ENCODE results near the gene TNFRSF13B.
"Not testable (repeated sequence)": the region's sequence is repeated elsewhere in the genome, so short reads cannot be mapped to it uniquely, and the experiment has no call there.

TNFRSF13B gene

DNA sequence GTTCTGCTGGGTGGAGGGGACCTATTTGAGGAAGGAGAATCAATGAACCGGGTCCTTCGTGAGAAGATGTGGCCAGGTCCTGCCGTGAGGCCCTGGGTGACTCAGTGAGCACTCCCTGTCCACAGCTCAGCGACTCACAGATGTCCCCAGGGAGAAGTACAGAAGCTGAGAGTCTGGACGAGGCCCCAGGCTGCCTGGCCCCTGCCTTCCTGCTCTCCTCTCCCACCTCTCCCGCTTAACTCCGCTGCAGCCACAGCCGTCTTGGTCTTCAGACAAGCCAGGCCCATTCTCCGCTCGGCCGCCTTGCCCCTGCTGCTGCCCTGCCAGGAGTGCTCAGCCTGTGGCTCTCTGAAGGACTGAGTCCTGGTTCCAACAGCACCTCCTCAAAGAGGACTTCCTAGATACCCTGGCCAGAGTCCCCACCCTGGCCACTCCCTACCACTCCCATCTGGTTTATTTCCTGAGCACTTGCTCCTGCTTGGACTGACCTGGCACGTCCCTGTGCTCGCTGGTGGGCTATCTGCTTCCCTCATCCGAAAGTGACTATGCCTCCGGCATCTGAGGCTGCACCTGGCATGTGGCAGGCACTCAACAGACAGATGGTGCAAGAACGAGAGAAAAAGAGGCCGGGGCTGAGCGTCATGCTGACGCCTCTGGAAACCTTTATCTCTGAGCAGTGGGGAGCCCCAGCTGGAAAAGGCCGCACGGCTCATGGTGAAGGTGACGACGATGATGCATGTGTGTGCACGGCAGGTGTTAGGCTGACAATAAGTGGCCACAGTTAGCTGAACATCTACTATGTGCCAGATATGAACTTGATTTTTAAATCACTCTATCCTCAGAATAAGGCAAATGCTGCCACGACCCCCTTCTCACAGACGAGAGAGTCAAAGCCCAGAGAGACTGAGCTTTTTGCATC is 9.2 kb upstream of the TNFRSF13B start:
- FAIRE-seq: no peak

DNA sequence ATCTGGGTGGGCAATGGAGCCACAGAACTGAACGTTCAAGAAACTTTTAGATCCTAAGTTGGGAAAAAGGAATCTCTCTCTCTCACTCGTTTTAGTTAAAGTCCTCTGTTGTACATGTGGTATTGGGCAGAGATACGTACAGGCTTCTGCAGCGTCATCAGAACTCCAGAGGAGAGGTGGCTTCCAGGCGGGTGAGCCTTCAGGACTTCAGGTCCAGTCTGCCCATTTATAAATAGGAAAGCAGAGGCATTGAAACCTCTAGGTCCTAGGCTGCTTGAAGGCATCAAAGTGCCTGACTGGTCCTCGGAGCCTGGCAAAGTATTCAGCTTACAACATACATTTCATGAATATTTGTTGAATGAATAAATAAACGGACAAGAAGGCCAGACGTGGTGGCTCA is 8.1 kb upstream of the TNFRSF13B start:
- no peak for FAIRE-seq

DNA sequence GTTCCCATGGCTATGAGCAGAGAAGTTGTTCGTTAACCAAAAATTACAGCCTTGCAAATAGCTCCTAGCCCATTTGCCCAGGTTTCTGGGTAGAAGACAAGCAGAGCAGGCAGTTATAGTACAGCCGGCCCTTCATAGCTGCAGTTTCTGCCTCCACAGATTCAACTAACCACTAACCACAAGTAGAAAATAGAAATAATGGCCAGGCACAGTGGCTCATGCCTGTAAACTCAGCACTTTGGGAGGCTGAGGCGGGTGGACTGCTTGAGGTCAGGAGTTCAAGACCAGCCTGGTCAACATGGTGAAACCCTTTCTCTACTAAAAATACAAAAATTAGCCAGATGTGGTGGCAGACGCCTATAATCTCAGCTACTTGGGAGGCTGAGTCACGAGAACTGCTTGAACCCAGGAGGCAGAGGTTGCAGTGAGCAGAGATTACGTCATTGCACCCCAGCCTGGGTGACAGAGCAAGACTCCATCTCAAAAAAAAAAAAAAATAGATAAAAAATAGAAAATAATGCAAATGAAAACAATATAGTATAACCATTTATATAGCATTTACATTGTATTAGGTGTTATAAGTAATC is 7.4 kb upstream of the TNFRSF13B start:
- FAIRE-seq: not testable (repeated sequence)

DNA sequence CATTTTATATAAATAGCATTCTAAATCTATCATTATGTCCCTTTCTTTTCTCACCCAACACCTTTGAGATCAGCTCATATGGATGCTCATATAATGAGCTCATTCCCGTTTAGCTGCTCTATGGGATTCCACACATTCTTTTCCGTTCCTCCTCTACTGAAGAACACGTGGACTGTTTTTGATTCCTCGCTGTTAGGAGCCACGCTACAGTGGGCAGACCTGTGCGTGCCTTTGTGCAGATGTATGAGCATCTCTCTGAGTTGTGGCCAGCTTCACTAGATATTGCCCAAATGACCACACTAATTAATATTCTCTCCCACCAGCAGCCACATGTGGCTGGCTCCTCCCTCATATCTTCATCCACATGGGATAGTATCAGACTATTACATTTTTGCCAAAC is 6.0 kb upstream of the TNFRSF13B start:
- FAIRE-seq: no peak

DNA sequence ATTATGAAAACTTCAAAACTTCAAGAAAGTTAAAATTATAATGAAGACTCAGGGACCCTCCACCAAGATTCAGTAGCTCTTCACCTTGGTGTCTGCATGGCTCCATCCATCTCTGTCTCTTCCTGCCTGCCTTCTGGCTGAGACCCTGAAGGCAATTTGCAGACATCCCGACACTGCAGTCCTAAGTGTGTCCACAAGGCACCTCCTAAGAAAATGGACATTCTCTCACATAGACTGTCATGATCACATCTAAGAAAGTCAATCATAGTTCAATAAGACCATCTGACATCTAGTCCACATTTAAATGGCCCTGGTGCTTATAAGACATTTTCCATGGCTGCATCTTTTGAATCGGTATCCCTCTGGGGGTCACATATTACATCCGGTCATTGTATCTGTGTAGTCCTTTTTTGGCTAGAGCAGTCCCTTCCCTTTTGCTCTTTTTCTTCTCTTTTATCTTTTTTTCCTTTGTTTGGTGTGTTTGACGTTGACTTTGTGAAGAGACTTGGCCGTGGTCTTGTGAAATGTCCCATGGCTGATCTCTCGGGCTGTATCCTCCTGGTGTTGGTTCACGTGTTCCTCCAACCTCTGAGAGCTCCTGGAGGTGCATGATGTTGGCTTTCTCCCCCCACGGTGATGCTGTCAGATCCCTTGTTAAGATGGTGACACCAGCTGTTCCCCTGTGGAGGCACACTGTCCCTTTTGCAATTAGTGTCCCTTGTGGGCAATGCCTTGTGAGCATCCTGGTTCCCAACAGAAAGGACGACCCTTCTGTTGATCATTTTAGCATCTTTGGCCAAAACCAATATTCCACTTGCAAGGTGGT is 5.0 kb upstream of the TNFRSF13B start:
- FAIRE-seq: no peak

DNA sequence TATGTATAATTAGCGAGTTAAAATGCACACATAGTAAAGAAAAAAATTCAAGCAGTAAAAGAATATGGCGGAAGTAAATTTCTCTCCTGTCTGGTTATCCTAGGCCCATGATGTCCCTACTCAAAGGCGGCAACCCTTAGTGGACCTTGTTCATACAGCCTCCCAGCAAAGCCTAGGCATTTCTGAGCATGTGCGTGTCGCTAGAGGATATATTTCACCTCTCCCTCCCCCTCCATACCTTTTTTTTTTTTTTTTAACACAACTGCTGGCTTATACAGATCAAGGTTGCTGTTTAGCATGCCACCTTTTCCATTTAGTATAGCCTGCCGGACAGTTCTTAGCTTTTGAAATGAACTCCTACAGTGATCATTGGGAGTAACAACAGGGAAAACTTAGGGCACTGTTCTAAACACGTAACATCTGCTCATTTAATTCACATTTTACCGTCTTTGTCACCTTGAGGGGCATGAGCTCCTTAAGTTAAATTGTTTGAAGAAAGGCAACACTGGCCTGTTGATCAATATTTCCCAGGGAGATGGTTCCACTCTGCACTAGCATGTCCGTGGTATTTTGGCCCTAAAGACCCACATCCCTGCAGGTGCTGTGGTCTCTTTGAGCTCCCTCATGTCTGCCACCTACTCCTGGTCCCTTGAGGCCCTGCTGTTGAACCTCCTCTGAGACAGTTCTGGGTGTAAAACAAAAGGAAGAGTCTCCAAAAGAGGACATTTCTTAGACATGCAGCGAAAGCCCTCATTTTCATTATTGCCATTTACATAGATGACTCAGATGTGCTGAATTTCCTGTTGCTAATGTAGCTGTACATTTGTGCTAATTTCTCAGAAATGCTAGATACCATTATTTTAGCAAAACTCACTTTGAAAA is 4.1 kb upstream of the TNFRSF13B start:
- no peak for FAIRE-seq

DNA sequence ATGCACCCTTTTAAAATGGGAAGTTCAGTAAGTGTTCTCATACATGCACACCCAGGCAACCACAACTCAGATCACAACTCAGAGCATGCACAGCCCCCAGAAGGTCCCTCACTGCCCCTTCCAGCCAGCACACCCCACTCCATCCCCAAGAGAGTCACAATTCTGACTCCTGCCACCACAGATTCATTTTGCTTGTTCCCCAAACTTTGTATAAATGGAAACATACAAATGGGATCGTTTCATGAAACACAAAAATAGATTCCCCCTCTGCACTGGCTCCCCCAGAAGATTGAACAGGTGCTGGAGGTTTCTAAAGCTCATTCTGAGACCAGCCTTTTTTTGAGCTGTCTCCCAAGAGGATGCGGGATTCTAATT is 3.3 kb upstream of the TNFRSF13B start:
- FAIRE-seq: no peak

DNA sequence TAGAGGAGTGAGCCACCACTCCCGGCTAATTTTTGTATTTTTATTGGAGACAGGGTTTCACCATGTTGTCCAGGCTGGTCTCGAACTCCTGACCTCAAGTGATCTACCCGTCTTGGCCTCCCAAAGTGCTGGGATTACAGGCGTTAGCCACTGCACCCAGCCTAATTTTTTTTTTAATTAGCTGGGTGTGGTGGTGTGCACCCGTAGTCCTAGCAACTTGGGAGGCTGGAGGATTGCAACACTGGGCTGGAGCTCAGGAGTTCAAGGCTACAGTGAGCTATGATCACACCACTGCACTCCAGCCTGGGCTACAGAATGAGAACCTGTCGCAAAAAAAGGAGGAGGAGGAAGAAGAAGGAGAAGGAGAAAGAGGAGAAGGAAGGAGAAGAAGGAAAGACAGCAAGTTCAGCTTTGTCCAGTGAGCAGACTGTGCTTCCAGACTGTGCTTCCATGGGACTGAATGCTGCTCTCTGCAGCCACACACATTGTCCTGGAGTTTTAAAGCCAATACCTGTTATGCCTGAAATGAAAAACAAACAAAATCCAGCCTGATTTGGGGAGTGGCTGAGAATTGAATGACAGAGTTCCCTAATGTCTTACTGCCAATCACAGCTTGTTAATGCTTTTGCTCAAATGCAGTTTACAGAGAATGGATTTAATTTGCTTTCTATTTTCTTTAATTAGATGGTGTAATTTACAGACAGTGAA is 2.8 kb upstream of the TNFRSF13B start:
- no peak for FAIRE-seq

DNA sequence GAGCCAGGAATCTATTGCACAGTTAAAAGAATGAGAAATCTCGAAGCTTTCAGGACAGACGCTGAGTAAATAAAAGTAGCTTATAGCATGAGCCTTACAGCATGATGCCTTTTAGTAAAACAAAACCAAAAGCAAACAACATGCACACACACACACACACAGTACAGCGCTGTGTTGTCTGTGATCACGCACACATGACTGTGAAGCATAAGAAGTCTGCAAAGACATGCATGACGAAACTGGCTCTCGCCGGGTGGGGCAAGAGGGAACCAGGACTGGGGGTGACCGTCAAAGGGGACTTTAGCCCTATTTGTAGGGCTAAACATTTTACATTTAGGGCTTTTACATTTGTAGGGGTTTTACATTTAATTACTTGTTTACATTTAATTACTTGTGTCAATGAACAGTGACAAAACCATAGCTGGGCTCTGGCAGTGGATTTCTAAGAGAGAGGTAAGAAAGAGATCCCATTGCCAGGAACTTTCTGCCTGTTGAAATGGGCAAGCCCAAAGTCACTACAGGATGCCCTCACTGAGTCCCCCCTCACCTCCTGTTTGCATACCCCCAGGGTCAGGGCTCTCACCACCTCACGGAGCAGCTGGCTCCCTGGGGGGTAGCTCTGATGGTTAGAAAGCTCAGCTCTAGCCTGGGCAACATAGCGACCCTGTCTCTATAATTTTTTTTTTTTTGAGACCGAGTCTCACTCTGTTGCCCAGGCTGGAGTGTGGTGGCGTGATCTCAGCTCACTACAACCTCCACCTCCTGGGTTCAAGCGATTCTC is 2.0 kb upstream of the TNFRSF13B start:
- FAIRE-seq: no peak

DNA sequence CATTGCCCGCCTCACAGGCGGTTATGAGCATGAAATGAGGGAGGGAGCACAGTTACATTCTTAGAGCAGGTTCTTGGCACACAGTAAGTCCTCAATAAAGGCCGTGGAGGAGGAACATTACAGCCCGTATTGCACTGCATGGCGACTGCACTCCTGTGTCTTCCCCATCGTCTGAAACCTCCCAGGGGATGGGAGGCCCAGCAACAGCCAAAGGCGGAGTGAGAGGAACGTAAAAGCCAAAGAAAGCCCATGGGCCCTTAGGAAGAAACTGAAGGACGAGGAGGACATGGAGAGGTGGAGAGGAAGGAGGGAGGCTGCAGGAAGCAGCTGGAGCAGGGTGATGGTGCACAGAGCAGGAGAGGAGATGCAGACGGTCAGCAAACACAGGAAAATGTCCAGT is 1.1 kb upstream of the TNFRSF13B start:
- not testable (repeated sequence) for FAIRE-seq

DNA sequence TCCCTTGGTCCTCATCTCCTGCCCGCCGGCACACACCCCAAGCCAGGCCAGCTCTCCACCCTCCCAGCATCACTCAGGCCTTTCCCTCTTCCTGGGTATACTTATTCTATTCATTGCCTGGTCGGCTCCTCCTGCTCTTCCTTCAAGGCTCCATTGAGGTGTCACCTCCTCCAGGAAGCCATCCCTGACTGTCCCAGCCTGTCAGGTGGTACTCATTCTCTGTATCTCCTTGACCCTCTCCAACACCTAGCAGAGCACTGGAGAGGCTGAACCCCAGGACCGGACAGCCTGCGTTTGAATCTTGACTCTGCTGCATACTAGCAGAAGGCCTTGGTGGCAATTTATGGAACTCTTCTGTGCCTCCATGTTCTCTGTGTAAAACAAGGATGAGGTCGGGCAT is 428 bp upstream of the TNFRSF13B start:
- FAIRE-seq: no peak

DNA sequence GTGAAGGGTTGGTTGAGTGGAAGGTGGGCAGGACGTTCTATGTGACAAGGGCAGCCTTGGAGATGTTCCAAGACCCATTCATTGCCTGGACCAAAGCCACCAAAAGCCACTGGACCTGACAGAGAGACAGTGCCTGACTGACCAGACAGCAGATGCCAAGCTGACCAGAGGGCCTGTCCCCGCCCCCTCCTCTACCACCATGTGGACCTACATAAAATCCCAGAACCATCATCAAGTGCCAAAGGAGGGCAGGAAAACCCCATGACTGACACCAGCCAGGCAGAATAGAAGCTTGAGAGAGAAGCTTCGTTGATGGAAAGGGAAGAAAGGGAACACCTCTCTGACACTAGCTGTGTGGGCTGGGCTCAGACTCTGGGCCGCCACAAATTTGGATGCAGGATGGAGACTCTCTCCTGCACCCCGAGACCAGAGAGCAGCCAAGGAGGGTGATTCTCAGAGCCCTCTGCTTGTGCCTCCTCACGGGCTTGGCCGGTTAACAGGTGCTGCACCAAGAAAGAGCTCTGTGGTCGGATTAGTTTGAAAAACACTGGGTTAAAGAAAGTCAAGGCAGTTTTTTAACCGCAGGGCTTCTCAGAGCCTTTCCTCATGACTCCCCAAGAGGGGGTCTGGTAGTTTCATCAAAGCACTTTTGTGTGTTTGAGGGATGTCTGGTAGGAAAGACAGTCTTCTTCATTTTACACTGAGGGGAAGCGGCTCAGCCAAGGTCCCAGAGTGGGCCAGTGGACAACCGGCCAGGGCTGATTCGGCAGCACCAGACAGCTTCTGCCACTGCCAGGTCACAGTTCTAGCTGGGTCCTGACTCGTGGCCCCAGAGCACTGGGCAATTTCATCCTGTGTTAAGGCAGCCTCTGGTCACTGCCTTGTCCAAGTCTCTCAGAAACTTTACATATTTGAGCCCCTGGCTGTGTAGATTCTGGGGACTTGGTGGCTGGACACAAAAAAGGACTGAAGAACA is 1.7 kb downstream of the TNFRSF13B start:
- FAIRE-seq: no peak

DNA sequence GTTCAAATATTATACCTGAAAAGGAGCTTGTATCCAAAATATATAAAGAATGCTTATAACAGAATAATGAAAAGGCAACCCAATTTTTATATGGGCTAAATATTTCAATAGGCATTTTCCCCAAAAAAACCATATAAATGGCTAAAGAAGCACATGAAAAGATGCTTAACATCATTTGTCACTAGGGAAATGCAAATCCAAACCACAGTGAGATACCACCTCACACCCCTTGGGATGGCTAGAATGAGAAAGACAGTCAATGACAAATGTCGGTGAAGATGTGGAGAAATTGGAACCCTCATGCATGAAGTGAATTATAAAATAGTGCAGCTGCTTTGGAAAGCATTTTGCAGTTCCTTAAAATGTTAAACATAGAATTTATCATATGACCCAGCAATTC is 3.1 kb downstream of the TNFRSF13B start:
- FAIRE-seq: no peak

DNA sequence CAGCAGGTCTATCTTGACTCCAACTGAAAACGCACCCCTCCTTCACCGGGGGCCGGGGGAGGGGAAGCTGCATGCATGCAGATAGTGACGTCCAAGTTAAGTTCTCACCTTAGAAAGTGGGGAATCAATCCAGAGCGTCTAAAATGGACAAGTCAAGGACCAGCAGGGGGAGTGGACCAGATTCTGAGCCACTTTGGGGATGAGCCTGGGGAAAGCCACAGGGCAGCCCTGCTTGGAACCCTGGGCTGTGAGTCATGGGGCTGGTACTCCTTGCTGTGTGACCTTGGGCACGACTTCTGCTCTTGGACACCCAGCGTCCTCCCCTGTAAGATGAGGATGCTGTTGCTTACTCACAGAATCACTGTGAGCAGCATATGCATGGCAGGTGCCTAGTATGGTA is 9.1 kb downstream of the TNFRSF13B start:
- no peak for FAIRE-seq

DNA sequence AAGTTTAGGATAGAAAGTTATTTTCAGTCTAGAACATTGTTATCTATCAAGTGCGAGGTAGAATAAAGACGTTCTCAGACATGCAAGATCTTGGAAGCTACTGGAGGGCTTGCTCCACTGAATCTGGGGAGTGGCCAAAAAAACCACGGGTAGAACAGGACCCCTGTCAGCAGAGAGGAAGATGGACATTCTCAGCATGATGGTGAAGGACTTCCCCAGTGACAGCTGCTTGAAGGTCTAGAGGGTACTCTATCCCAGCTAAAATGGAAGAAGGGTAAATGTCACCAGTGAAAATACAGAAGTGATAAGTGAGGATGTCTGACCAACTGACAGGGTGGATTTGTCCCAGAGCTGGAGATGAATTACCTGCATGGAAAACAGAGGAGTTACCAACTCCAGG is 10.1 kb downstream of the TNFRSF13B start:
- no peak for FAIRE-seq

DNA sequence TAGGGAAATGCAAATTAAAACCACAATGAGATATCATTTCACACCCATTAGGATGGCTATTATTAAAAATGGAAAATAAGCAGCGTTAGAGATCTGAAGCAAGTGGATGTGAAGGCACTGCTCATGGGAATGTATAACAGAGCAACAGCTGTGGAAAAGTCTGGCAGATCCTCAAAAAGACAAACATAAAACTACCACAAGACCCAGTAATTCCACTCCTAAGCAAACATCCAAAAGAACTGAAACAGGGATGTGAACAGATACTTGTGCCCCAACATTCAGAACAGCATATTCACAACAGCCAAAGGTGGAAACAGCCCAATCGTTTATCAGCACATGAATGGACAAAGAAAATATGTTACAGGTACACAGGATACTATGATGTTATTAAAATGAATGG is 10.9 kb downstream of the TNFRSF13B start:
- FAIRE-seq: not testable (repeated sequence)

DNA sequence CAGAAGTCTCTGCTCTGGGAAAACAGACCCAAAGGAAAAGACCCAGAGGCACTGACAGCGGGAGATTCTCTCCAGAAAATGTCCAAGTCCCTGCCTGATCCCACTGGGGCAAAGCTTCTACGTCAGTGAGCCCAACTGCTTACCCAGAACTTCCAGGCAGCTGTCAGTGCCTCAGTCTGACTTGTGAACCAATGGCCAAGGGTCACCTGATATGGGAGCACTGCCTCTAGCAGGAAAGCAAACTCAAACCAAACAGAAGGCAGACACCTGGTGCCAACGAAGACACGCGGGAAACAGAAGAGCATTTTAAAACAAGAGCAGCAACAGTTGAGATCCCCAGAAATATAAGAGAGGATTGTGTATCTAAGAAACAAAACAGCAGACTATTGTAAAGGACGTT is 16.9 kb downstream of the TNFRSF13B start:
- FAIRE-seq: not testable (repeated sequence)

DNA sequence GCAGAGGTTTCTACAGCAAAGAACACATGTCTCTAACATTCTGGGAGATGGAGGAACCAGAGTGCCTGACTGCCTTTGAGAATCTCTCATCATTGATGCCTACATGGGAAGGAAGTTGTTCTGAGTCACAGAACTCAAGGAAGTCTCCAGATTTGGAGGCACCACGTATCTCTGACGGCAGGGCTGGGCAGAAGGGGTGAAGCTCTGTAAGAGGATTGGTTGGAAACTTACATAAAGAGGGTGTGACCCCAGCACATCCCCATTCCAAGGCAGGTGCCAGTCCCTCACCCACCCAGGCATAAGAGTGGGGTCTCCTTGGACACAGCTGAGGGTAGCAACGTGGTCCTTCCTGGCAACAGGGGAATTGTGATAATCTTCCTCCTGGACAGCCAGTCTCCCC is 17.4 kb downstream of the TNFRSF13B start:
- no peak for FAIRE-seq

DNA sequence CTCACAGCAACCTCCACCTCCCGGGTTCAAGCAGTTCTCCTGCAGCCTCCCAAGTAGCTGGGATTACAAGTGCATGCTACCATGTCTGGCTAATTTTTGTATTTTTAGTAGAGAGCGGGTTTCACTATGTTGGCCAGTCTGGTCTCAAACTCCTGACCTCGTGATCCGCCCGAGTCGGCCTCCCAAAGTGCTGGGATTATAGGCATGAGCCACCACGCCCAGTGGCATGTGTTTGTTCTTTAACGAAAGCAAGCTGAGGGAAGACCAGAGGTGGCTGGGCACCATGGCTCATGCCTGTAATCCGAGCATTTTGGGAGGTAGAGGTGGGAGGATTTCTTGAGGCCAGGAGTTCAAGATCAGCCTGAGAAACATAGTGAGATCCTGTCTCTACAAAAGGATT is 18.1 kb downstream of the TNFRSF13B start:
- no peak for FAIRE-seq

DNA sequence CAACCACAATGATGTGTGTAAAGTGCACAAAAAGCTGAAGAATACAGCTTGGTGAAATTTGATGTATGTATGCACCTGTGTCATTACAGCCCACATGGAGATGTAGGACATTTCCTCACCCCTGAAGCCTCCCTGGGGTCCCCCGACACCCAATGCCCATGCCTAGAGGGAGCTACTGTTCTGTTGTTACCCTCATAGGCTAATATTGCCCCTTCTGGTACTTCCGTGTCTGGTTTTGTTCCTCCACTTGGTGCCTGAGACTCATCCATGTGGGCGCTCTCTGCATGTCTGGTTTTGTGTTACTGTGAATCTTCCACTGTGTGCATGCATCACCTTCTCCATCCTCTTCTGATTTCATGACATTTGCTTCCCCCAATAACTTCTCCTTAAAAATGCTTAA is 18.6 kb downstream of the TNFRSF13B start:
- no peak for FAIRE-seq
